HG03354 (cell line): ENCODE measurements around the gene CDON.

Experiments used
- ATAC-seq: cut with Tn5 transposase; IDR thresholded peaks from one replicate; pipeline ENCODE4 v1.9.1; 2021; ENCODE audit warnings: mild to moderate bottlenecking; ENCODE audit not compliant: unreplicated experiment, poor library complexity, severe bottlenecking

Gene CDON

DNA sequence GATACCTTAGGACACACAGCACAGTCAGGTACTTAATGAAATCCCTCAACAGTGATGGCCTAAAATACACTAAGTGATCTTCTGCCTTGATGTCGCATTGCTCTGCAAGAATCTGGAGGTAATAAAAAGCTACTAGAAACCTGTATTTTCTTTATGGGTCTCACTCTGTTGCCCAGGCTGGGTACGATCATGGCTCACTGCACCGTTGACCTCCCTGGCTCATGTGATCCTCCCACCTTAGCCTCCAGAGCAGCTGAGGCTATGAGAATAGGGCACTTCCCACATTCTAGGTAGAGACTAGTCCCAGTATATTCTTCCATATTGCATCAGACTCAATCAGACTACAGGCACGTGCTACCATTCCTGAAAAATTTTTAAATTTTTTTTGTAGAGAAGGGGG, 95.2 kb downstream of the CDON start:
- no peak for ATAC-seq

DNA sequence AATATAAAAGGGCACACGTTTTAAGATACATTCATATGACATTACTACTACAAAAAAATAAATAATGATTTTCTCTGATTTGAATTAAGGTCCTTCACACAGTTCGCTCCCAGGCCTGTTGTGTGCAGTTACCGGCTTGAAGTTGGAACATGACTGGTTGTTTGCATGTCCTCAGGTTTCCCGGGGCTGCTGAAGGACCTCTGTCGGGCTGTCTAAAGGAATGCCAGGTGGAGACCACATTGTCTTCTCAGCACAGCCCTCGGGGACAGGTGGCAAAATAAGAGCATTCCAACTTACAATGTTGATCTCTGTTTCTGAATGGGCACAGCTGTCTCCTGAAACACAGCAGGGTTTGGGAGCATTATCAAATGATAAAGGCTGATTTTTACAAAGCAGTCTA, 101.9 kb downstream of the CDON start:
- ATAC-seq = no peak

DNA sequence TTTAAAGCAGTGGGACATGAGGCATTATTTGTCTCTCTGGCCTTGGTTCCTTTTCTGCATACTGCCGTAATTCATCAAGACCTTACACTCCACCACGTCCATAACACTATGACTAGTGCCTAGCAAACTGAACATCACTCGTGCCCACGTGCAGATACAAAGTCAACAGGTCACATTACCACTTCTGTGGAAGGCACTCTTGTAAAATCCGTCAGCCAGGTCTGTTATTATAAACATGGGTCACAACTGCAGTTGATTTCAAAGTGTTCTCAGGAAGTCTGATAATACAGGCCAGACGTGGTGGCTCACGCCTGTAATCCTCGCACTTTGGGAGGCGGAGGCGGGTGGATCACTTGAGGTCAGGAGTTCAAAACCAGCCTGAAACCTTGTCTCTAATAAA, 102.7 kb downstream of the CDON start:
- ATAC-seq = no peak

DNA sequence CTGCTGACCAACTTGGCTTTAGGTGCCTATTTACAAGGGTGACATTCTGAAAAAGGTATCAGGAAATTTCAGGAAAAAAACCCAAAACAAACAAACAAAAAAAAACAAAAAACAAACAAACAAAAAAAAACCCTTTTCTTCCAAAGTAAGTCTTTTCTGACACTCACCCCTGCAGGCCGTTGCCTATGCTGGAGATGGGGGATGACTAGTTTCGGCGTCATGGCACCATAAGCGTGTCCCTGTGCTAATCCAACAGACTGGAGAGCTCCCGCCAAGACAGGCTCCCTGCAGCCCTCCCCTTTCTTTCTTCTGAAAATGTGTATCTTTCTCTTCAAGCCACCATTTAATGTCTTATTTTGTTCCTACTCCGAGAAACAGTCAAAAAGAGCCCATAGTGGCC, 103.2 kb downstream of the CDON start:
- ATAC-seq = no peak

DNA sequence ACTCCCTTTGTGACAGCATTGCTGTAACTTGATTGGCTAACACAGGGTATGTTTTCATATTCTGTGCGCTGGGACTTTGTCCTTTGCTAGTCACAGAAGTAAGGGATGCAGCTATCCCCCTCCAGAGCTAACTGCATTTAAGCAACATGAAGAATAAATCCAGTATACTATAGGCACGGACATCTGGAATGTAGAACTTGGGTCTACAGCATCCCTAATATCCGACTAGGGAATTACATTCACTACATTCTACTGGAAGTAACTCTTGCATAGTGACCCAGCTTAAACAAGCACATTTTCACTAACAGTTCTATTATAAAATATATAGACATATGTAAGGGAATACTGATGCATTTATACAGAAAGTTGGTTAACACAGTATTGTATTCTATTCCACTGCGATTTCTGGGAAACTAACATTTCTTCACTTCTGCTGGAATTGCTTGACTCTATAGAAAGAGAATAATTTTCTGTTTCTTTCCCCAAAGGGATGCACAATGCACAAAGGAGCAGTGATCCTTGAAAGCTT, 103.7 kb downstream of the CDON start:
- no peak for ATAC-seq

DNA sequence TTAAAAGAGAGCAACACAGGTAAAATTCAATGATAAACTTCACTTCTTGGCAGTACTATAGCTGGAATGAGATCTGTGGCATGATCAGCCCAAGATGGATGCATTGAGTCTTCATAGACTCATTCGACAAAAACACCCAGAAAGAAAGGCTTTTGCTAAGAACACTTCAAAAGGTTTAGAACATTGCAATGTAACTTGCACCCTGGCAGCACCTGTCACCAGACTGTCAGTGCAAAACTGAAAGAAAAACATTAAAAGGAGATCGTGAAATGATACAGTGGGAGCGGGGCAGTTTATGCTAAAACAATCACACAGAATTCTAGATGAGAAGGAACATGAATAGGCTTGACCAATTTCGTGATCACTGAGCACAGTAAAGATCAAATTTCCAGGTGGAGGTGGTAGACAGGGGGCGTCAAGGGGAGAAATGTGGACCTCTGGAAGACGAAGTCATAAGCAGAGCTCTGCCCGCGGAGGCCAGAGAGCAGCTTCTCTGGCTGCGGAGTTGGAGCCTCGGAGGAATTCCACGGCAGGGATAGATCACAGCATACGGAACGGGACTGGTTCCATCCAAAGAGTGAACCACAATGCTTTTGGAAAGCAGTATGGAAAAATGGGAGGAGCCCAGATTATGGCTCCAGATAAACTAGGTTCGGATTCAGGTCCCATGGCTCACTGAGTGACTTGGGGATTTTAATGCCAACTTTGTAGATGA, 104.9 kb downstream of the CDON start:
- no peak for ATAC-seq

DNA sequence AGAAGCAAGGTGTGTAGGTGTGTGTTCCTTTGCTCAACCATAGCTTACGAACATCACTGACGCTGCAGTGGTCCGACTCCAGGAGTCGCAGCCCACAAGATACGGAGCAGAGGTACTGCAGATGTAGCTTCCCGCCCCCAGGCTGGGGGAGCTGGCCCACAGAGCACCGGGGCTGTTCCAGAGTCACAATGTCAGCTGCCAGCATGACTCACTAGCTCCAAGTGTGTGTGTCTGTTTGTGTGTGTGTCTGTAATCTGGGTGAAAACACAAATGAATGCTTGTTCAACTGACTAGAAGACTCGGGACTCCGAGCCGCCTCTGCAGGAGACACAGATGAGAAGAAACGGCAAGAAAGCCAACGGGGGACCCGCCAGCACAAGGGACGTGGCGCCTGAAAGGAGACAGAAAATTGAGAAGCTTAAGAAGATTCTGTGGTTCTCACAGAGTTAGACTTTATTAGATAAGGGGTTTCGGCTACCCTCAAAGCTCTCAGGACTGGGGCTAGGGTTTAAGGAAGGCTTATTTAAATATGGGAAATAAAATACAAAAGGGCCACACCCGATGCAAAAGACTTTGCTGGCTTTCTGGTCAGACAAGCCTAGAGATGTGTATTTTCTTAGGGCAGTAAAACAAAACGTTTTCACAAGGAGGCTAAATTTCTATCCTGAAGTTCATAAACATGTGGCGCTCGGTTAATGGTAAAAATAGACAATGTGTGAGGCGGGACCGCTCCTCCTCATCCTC, 106.1 kb downstream of the CDON start:
- ATAC-seq = no peak

DNA sequence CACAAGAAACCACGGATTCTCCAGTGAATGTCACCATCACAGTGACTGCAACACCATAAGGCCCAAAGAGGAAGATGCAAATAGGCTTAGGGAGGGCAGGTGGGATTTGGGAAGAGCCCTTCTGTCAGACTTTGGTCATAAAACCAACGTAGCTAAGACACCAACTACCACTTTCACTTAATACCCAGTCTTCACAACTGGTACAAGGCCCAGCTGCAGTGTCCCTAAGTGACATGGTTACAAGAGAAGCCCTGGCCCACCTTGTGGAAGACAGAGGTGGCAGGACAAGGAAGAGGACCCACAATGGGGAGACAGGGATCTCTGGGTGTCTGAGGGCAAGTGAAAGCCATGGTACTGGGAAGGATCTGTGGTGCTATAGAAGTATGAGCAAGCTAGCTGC, 106.8 kb downstream of the CDON start:
- ATAC-seq = no peak

DNA sequence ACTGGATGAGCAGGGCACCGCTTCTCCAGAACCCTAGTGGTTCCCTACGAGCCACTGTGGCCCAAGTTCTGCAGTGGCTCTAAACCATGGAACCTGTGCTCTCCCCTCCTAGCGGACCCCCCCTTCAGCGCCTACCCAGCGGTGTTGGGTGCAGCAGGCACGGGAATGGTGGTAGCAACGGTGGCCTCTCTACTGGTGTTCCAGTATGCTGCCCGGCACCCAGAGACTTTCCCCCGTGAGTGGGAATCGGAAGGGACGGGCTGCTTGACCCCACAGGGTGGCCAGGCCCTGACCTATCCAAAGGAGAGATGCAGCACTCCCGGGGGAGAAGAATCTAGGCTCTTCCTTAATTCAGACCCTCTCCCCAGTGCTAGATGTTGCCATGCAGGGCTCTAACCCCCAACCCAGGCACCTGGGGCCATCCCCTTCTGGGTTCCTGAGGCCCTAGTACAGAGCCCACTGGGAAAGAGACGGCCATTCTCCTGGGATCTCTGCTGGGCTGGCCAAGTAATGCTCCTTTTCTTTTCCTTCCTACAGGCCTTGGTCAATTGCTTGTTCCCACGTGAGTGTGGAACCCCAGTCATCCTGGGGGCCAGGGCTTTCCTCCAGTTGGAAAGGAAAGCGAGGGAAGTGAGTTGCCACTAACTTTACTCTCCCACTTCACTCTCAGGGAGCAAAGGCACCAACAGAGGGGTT, 107.6 kb downstream of the CDON start:
- ATAC-seq = no peak

DNA sequence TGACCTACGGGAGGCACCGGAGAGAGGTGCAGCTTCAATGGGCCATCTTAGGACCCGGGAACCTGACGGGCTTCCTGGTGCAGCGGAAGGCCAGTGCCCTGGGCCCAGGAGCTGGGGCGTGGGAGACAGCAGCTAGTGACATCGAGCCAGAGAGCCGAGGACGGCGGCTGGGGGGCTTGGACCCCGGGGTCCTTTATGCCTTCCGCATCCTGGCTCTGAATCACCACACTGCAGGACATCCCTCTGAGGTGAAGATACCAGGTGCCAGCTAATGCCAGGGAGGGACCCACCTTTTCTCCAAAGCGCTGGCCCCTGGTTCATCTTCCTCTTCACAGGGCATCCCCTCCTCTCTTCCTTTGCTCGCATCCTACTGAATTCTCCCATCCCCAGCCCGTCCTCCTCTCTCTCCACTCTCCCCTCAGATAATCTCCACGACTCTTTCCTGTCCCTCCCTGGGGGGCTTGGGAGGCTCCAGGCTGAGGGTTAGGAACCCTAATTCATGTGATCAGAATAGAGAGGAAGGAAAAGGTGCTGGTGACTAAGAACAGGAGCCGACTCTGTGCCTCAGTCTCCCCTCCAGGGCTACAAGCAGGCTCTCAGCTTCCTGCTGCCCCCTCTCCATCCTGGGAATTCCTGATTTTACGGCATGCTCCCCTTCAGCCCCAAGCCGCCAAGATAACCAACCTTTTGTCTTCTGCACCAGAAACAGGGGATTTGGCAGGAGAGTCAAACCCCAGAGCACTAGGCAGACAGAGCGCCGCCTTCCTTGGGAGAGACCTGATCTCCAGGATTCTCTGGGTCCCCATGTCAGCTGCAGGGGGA, 108.3 kb downstream of the CDON start:
- ATAC-seq = no peak

DNA sequence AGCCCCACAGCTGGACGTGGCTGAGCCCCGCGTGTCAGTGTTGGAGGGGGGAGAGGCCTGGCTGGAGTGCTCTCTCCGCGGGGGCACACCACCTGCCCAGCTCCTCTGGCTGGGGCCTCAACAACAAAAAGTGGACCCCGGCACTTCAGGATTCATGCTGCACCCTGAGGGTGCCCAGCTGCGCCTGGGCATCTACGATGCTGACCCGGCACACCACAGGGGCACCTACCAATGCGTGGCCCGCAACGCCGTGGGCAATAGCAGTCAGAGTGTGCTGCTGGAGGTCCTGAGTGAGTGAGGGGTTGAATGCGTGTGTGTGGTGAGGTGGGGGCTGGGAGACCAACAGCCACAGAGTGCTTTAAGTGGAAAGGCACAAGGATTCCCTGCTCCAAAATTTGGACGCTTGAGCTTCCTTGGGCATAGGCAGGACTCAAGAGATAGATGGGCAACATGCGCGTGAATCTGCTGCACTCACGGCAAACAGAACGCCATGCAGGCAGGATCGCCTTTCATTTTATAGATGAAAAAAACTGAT, 109.2 kb downstream of the CDON start:
- ATAC-seq = no peak

DNA sequence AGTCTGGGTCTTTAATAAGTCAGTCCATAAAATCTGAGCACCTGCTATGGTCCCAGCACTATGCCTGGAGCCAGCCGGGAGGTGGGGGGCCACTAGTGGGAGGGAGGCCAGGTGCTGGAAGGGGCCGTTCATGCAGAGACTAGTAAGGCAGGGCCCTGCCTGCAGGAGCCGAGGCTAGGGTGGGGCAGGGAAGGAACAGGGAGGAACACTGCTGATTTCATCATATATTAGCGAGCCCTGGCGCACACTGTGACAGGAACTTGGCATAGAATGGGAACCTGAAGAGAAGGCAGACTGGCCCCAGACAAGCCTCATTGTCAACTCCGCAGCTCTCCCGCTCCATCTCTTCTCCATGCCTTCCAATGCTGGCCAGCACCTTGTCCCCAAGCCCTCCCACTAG, 109.7 kb downstream of the CDON start:
- no peak for ATAC-seq

DNA sequence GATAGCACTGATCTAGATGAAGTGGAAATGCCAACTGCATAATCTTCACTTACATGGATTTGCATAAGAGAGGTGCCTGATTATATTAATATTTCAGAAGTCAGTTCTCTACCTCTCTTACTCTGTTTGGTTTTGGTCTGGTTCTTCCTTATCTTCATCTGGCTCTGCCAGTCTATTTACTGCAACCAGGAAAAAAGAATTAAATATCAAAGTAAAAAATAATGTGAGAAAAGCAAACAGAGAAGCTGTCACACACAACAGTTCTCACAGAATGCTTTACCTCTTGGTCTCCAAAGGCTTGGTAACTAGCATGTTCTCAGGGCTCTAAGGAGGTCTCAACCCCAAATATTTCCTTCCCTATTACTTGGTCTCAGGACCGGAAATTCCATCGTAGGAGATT, 110.1 kb downstream of the CDON start:
- no peak for ATAC-seq

DNA sequence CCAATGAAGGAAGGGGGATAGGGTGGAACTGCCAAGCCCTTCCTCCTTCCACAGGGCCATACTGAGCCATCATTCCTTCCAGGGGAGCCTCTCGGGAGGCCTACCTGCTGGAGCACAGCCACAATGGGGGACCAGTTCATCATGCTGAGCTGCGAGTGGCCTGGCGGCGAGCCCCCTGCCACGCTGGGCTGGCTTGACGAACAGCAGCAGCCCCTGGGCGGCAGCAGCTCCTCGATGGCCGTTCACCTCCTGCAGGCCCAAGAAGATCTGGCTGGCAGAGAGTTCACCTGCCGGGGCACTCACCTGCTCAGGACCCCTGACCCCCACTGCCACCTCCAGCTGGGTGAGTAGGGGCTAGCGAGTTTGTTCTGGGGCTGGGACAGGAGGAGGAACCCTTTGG, 110.9 kb downstream of the CDON start:
- ATAC-seq = no peak

DNA sequence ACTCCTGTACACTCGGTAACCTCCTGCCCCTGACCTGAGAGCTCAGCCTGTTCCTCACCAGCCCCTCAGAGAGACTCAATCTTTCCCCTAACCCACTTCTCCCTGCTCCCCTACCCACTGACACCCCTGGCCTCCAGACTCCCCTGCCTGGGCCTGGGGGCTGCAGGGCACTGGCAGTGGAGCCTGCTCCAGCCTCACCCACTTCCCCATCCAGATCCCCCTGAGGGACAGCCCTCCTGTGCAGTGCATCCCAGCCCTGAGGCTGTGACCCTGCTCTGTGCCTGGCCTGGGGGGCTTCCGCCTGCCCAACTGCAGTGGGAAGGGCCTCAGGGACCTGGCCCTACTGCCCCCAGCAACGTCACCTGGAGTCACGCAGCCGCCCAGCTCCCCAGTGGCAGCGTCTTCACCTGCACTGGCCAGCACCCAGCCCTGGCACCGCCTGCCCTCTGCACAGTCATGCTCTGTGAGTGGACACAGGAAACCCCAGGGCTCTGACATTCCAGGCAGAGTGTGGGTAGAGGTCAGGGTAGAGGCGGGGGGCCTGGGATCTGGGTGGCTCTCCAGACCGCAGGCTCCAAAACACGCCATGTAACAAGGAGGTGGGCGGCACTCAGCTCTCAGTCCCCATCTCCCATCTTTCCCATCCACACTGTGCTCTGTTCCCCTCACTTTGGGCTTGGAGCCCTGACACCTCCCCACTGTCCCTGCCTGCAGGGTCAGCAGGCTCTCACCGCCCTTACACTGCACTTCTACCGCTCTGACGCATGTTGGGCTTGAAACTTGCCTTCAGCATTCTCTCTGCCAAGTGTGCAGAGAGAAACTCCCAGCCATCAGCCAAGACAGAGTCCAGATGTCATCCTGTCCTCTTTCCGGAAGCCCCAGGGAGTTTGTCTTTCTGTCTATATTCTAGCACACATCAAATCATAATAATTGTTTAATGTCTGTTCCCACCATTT, 111.7 kb downstream of the CDON start:
- ATAC-seq = no peak

DNA sequence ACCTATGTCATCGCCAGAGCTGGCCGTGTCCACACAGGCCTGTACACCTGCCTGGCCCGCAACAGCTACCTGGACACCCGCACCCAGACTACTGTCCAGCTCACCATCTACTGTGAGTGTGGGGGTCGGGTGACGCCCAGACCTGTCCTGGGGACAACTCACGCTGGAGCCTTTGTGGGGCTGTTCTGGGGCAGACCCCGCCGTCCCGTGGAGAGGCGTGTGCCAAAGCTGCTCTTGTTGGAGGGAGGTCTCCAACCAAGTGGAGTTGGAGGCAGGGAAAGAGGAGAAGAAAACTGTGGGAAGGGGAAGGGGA, 112.5 kb downstream of the CDON start:
- ATAC-seq = no peak

DNA sequence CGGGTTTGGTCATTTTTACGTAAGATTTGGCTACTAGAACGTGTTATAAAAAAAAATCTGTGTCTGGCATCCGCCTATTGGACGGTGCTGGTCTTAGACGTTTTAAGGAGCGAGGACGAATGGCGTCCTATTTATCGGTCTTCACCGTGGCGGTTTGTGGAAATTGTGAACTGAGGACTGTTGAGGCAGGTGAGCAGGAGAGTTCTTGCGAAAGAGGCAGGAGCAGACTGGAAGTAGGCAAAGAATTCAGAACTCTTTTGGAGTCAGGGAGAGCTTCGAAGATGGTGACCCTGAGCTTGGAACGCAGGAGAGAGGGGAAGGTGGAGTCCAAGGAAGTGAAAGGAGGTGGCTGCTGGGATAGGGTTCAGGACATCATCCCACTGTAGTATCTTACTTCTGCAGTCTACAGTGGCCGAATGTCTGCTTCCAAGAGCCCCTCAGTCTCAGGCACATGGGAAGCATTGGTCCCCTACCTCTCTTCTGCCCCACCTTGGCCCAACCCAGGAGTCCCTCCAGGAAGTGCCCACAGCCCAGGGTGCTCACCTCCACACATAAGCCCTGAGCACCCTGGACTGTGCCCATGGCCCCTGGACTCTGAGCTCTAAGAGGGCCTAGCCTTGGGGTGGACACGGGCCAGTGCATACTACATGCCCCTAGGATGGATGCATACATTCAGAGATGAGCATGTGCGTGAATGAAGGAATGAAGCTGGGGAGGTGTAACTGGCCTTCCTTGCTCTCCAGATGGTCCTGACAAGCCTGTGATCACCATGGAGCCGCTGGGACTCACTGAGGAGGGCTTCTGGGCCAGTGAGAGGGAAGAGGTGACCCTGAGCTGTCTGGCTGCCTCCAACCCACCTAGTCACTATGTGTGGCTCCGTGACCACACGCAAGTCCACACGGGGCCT, 113.1 kb downstream of the CDON start:
- no peak for ATAC-seq
